HUES64 (cell line): ENCODE results near the gene ITCH.
"Not testable (repeated sequence)": the region's sequence is repeated elsewhere in the genome, so short reads cannot be mapped to it uniquely, and the experiment has no call there.

Experiments
- H3K27ac ChIP-seq: 2 replicates; pipeline ENCODE4 v1.7.0; 2013; ENCODE audit warnings: low read depth, low read length, inconsistent platforms
- H3K27me3 ChIP-seq: 2 replicates; pipeline ENCODE4 v1.6.1; 2013; ENCODE audit warnings: mild to moderate bottlenecking, low read length; ENCODE audit not compliant: insufficient read depth
- H3K36me3 ChIP-seq: 2 replicates; pipeline ENCODE4 v1.6.1; 2013; ENCODE audit warnings: mild to moderate bottlenecking, low read length; ENCODE audit not compliant: insufficient read depth
- H3K4me1 ChIP-seq: 2 replicates; pipeline ENCODE4 v1.6.1; 2013; ENCODE audit warnings: mild to moderate bottlenecking, low read length, moderate library complexity; ENCODE audit not compliant: insufficient read depth
- H3K4me3 ChIP-seq: 2 replicates; pipeline ENCODE4 v1.5.1; 2013; ENCODE audit warnings: mild to moderate bottlenecking, low read length, moderate library complexity
- H3K9ac ChIP-seq: 2 replicates; pipeline ENCODE4 v1.6.1; 2013; ENCODE audit warnings: mild to moderate bottlenecking, low read depth, low read length
- H3K9me3 ChIP-seq: 2 replicates; pipeline ENCODE4 v1.6.1; 2013; ENCODE audit warnings: low read depth, low read length; ENCODE audit not compliant: insufficient read depth
- WGBS: fragments of 150-250, 120-280 bp; methylation state at CpG from one replicate; pipeline ENCODE4 v1.1.7; 2013; ENCODE audit warnings: missing lambda C conversion rate; 5-methylcytosine and 5-hydroxymethylcytosine counted together

The ITCH gene

GRCh38 chr20:34514897-34515483 lies 151.9 kb downstream of the ITCH start:
- 30% methylated on average over 19 of the region's 19 CpGs for WGBS
- no peaks in the 10 kb centered on the region for H3K9me3 ChIP-seq
- H3K27ac ChIP-seq: peak overlapping the region; percentile 56; the same call in 1 of the 2 replicates
- peak overlapping the region; percentile 95 for H3K4me3 ChIP-seq
- no peaks in the 10 kb centered on the region for H3K27me3 ChIP-seq
- H3K9ac ChIP-seq: peak overlapping the region; percentile 80
- peaks cover 9% of the 10 kb centered on the region; the same call in 1 of the 2 replicates for H3K4me1 ChIP-seq
- peaks cover 27% of the 10 kb centered on the region for H3K36me3 ChIP-seq

GRCh38 chr20:34515484-34516246 lies 152.6 kb downstream of the ITCH start:
- H3K4me1 ChIP-seq: peaks cover 9% of the 10 kb centered on the region; the same call in 1 of the 2 replicates
- H3K36me3 ChIP-seq: peaks cover 24% of the 10 kb centered on the region
- no peaks in the 10 kb centered on the region for H3K9me3 ChIP-seq
- WGBS: 2% methylated on average over 36 of the region's 36 CpGs
- H3K27ac ChIP-seq: peak overlapping the region; percentile 93
- H3K9ac ChIP-seq: peak overlapping the region; percentile 80
- H3K27me3 ChIP-seq: no peaks in the 10 kb centered on the region
- peak overlapping the region; percentile 95 for H3K4me3 ChIP-seq

- H3K4me3 ChIP-seq: peak within 1 kb of the TSS; percentile 95
- under 1% methylated on average over 59 of the region's 59 CpGs for WGBS
- peaks cover 16% of the 10 kb centered on the region for H3K36me3 ChIP-seq
- H3K9ac ChIP-seq: peak within 1 kb of the TSS; percentile 80
- H3K27me3 ChIP-seq: no peaks in the 10 kb centered on the region
- H3K9me3 ChIP-seq: no peaks in the 10 kb centered on the region
- peak within 1 kb of the TSS; percentile 93 for H3K27ac ChIP-seq
- H3K4me1 ChIP-seq: peaks cover 9% of the 10 kb centered on the region; the same call in 1 of the 2 replicates
Observed at GRCh38 chr20:34516247-34517113, 153.4 kb downstream of the ITCH start, which contains the start of gene DYNLRB1. TSS of gene DYNLRB1 (plus strand) at chr20:34516422. CDS start at chr20:34516459, 37 bp downstream.

- WGBS: 13% methylated on average over 2 of the region's 3 CpGs
- Histone ChIP-seq H3K9ac (peak overlapping the region; percentile 80), H3K4me3 (peak overlapping the region; percentile 95), H3K36me3 (peaks cover 14% of the 10 kb centered on the region), H3K9me3 (no peaks in the 10 kb centered on the region), H3K4me1 (peaks cover 9% of the 10 kb centered on the region; the same call in 1 of the 2 replicates), H3K27me3 (no peaks in the 10 kb centered on the region), H3K27ac (no peak overlapping the region; the same call in 1 of the 2 replicates)
Observed at GRCh38 chr20:34517114-34517505, 154.0 kb downstream of the ITCH start.

- not testable (repeated sequence) for H3K4me1 ChIP-seq, H3K27ac ChIP-seq, H3K9ac ChIP-seq, H3K9me3 ChIP-seq, H3K27me3 ChIP-seq, H3K4me3 ChIP-seq
- peaks cover 11% of the 10 kb centered on the region for H3K36me3 ChIP-seq
- 97% methylated on average over 7 of the region's 7 CpGs for WGBS
Observed at GRCh38 chr20:34518863-34519262, 155.8 kb downstream of the ITCH start.

GRCh38 chr20:34519841-34520240 lies 156.8 kb downstream of the ITCH start:
- H3K27me3 ChIP-seq, H3K4me3 ChIP-seq, H3K27ac ChIP-seq, H3K4me1 ChIP-seq, H3K9ac ChIP-seq, H3K9me3 ChIP-seq: not testable (repeated sequence)
- peaks cover 15% of the 10 kb centered on the region for H3K36me3 ChIP-seq
- 95% methylated on average over 10 of the region's 10 CpGs for WGBS

- H3K27ac ChIP-seq: peak overlapping the region; percentile 7; the same call in 1 of the 2 replicates
- no peaks in the 10 kb centered on the region for H3K4me1 ChIP-seq
- WGBS: 62% methylated on average over 17 of the region's 17 CpGs
- H3K4me3 ChIP-seq: no peak overlapping the region
- no peaks in the 10 kb centered on the region for H3K27me3 ChIP-seq
- H3K9me3 ChIP-seq: no peaks in the 10 kb centered on the region
- H3K36me3 ChIP-seq: peaks cover 42% of the 10 kb centered on the region
- H3K9ac ChIP-seq: no peak overlapping the region
Observed at GRCh38 chr20:34522969-34523871, 160.1 kb downstream of the ITCH start.

- 95% methylated on average over 11 of the region's 11 CpGs for WGBS
- Histone ChIP-seq H3K4me3 (no peak overlapping the region), H3K36me3 (peaks cover 49% of the 10 kb centered on the region), H3K9me3 (no peaks in the 10 kb centered on the region), H3K27me3 (no peaks in the 10 kb centered on the region), H3K27ac (no peak overlapping the region), H3K4me1 (no peaks in the 10 kb centered on the region), H3K9ac (no peak overlapping the region)
Observed at GRCh38 chr20:34524426-34524825, 161.4 kb downstream of the ITCH start.

GRCh38 chr20:34525342-34525708 lies 162.3 kb downstream of the ITCH start:
- Histone ChIP-seq H3K9me3 (no peaks in the 10 kb centered on the region), H3K27me3 (no peaks in the 10 kb centered on the region), H3K27ac (no peak overlapping the region), H3K36me3 (peaks cover 51% of the 10 kb centered on the region), H3K4me3 (no peak overlapping the region), H3K4me1 (no peaks in the 10 kb centered on the region), H3K9ac (no peak overlapping the region)
- WGBS: 93% methylated on average over 7 of the region's 7 CpGs

GRCh38 chr20:34525709-34526416 lies 162.8 kb downstream of the ITCH start:
- H3K27me3 ChIP-seq: no peaks in the 10 kb centered on the region
- H3K4me3 ChIP-seq: no peak overlapping the region
- no peaks in the 10 kb centered on the region for H3K9me3 ChIP-seq
- H3K4me1 ChIP-seq: no peaks in the 10 kb centered on the region
- 86% methylated on average over 14 of the region's 14 CpGs for WGBS
- H3K36me3 ChIP-seq: peaks cover 56% of the 10 kb centered on the region
- no peak overlapping the region for H3K27ac ChIP-seq
- no peak overlapping the region for H3K9ac ChIP-seq
